ENCODE measurements around the gene SLC15A1. TPM values are rescaled to one million over a fixed set of nuclear protein-coding genes. Genes with fewer than 3 reads are reported as not detected.

SLC15A1 gene
- total RNA-seq, 1 experiment from 2014 or later = 2.6 TPM

DNA sequence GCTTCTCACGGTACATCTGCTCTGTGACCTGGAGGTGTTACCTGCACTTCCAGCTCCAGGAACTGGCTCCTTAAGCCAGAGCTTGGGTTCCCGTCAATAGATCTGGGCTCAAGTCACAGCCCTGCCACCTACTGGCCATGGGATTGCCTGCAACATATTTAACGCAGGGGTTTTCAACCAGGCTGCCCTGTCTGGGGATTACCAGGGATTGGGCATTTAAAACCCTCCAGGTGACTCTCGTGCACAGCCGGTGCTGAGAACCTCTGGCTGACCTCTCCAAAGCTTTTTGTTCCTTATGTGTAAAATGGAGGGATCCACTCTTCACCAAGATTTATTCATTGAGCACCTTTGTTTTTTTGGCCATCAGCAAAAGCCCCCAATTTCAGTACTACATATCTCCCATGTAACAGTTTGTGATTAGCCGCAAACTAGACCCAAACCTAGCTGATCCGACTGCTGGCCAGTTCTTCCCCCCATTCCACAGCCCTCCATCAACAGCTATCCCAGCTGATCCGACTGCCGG is 98.9 kb downstream of the SLC15A1 start:
- H4K20me1 ChIP-seq (ENCODE audit: insufficient read depth) = no peaks in the 10 kb centered on the region
- CTCF ChIA-PET = interaction anchor here (0.7 to 3.2 kb wide), 20 partner anchors 9 to 798 kb away, joined by 3 to 41 read pairs (median 4); partner anchors contain the start of gene STK24
- no peaks in the 10 kb centered on the region for H3K27me3 ChIP-seq (ENCODE audit: insufficient read depth, low read length)
- H3K9ac ChIP-seq (ENCODE audit: low read length) = no peak overlapping the region
- H3K36me3 ChIP-seq (ENCODE audit: control insufficient read depth in 1 of 2, insufficient read depth in 2 of 2, low read length in 2 of 2) = no peaks in the 10 kb centered on the region
- RAD21 ChIA-PET (ENCODE audit: low non-redundant PET in 1 of 2, low total read pairs in 2 of 2, uncharacterized antibody in 2 of 2, unreplicated experiment in 2 of 2) = interaction anchor here (0.7 to 1.2 kb wide), 4 partner anchors 20 to 209 kb away, joined by 3 to 6 read pairs (median 4); no protein-coding TSS in a partner anchor
- H2AFZ ChIP-seq (ENCODE audit: low read depth, low read length, poor library complexity, severe bottlenecking) = peak overlapping the region; percentile 75
- no peaks in the 10 kb centered on the region for H3K79me2 ChIP-seq (ENCODE audit: insufficient read depth, low read length)
- no peaks in the 10 kb centered on the region for H3K9me2 ChIP-seq (ENCODE audit: insufficient read depth)
- H3K4me3 ChIP-seq (replicated peaks in 1 of 2; ENCODE audit: low read depth in 1 of 2, low read length in 2 of 2) = no peak overlapping the region
- no TSS peak for BruUV-seq (replicated peaks)
- H3K4me1 ChIP-seq (ENCODE audit: control insufficient read depth in 1 of 2, insufficient read depth in 2 of 2, low read length in 2 of 2) = peaks cover 0 to 28% of the 10 kb centered on the region in 2 experiments; a peak in 2 of 4 replicates
- DNase-seq (ENCODE audit: low read depth, low spot score) (peak; percentile 85), ATAC-seq (peak; percentile 97)
- H3K27ac ChIP-seq (ENCODE audit: low read depth, low read length) = no peak overlapping the region
- H3K9me3 ChIP-seq (ENCODE audit: control insufficient read depth in 1 of 2, insufficient read depth in 1 of 2, low read depth in 1 of 2, low read length in 2 of 2) = no peaks in the 10 kb centered on the region
- POLR2A ChIA-PET = interaction anchor here (0.7 to 1.6 kb wide), 5 partner anchors 12 to 205 kb away, joined by 3 to 8 read pairs (median 4); partner anchors contain the start of gene STK24
- peak overlapping the region; percentile 54 for H3K4me2 ChIP-seq (ENCODE audit: low read length)
- intact Hi-C loops (cut with micrococcal nuclease) = loop anchor here (1.0 to 5.0 kb wide), 3 partner anchors 77 to 208 kb away; partner anchors contain the start of gene STK24
- no peak for TF ChIP-seq EZH2phosphoT487 (IDR thresholded peaks at IDR 0.05; ENCODE audit: borderline replicate concordance)
- TF ChIP-seq CEBPB (IDR thresholded peaks at IDR 0.05; ENCODE audit: low read depth) = no peak
- TF ChIP-seq, protein P1, sequence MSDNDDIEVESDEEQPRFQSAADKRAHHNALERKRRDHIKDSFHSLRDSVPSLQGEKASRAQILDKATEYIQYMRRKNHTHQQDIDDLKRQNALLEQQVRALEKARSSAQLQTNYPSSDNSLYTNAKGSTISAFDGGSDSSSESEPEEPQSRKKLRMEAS (IDR thresholded peaks at IDR 0.05) = no peak
- no peak for TF ChIP-seq EGR1 (IDR thresholded peaks at IDR 0.05; ENCODE audit: low read depth)
- no peak for TF ChIP-seq ZNF274 (IDR thresholded peaks at IDR 0.05; ENCODE audit: low read depth, low read length)
- no peak for TF ChIP-seq CBX3 (IDR thresholded peaks at IDR 0.05; ENCODE audit: low read depth)
- TF ChIP-seq, protein P2, sequence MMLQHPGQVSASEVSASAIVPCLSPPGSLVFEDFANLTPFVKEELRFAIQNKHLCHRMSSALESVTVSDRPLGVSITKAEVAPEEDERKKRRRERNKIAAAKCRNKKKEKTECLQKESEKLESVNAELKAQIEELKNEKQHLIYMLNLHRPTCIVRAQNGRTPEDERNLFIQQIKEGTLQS (IDR thresholded peaks at IDR 0.05) = no peak
- TF ChIP-seq YY1 (IDR thresholded peaks at IDR 0.05; ENCODE audit: extremely low read depth, insufficient replicate concordance, low read depth, low read length) = peak; percentile 18
- TF ChIP-seq ELF1 (IDR thresholded peaks at IDR 0.05; ENCODE audit: borderline replicate concordance, low read depth) = no peak
- peak; percentile 93 for TF ChIP-seq RAD21 (IDR thresholded peaks at IDR 0.05; ENCODE audit: low read depth)
- TF ChIP-seq POLR2AphosphoS5 (IDR thresholded peaks at IDR 0.05; ENCODE audit: low read depth, low read length) = 0 out of 2 replicates have a peak, but pooled peaks have one; percentile 18
- TF ChIP-seq POLR2A (IDR thresholded peaks at IDR 0.05; ENCODE audit: borderline replicate concordance, extremely low read depth, insufficient read depth, insufficient read length) = no peak
- TF ChIP-seq JUND (IDR thresholded peaks at IDR 0.05) = no peak
- TF ChIP-seq, protein P3, sequence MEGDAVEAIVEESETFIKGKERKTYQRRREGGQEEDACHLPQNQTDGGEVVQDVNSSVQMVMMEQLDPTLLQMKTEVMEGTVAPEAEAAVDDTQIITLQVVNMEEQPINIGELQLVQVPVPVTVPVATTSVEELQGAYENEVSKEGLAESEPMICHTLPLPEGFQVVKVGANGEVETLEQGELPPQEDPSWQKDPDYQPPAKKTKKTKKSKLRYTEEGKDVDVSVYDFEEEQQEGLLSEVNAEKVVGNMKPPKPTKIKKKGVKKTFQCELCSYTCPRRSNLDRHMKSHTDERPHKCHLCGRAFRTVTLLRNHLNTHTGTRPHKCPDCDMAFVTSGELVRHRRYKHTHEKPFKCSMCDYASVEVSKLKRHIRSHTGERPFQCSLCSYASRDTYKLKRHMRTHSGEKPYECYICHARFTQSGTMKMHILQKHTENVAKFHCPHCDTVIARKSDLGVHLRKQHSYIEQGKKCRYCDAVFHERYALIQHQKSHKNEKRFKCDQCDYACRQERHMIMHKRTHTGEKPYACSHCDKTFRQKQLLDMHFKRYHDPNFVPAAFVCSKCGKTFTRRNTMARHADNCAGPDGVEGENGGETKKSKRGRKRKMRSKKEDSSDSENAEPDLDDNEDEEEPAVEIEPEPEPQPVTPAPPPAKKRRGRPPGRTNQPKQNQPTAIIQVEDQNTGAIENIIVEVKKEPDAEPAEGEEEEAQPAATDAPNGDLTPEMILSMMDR (IDR thresholded peaks at IDR 0.05 in 2 of 3, conservative IDR thresholded peaks at IDR 0.05 in 1 of 3; ENCODE audit: borderline replicate concordance in 1 of 3, insufficient read depth in 1 of 3, low read depth in 2 of 3, low read length in 2 of 3) = peak; percentile 86 to 94 (median 92)
- TF ChIP-seq SIN3A (IDR thresholded peaks at IDR 0.05; ENCODE audit: low read depth) = no peak
- TF ChIP-seq SP1 (IDR thresholded peaks at IDR 0.05; ENCODE audit: low read depth) = no peak
- TF ChIP-seq SRF (IDR thresholded peaks at IDR 0.05; ENCODE audit: low read depth) = no peak
- TF ChIP-seq, protein P4, sequence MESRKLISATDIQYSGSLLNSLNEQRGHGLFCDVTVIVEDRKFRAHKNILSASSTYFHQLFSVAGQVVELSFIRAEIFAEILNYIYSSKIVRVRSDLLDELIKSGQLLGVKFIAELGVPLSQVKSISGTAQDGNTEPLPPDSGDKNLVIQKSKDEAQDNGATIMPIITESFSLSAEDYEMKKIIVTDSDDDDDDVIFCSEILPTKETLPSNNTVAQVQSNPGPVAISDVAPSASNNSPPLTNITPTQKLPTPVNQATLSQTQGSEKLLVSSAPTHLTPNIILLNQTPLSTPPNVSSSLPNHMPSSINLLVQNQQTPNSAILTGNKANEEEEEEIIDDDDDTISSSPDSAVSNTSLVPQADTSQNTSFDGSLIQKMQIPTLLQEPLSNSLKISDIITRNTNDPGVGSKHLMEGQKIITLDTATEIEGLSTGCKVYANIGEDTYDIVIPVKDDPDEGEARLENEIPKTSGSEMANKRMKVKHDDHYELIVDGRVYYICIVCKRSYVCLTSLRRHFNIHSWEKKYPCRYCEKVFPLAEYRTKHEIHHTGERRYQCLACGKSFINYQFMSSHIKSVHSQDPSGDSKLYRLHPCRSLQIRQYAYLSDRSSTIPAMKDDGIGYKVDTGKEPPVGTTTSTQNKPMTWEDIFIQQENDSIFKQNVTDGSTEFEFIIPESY (IDR thresholded peaks at IDR 0.05; ENCODE audit: extremely low read depth, insufficient replicate concordance, low read length) = no peak
- no peak for TF ChIP-seq TCF7L2 (IDR thresholded peaks at IDR 0.05; ENCODE audit: borderline replicate concordance, extremely low read depth, insufficient read depth, insufficient read length)
- TF ChIP-seq ZFX (IDR thresholded peaks at IDR 0.05) = no peak
- TF ChIP-seq FOSL1 (IDR thresholded peaks at IDR 0.05; ENCODE audit: low read depth) = no peak

Data from HCT116 (cell line).